ENCODE data around the gene SIPA1L2. TPM values are rescaled to one million over a fixed set of nuclear protein-coding genes. Genes with fewer than 3 reads are reported as not detected.
A peak's percentile ranks its signal among the peaks of the same experiment; 100 is the strongest.

SIPA1L2 gene
- total and polyA plus RNA-seq, 2 experiments from 2014 or later: 4.1 to 17.0 TPM

GRCh38 chr1:232627171-232627570 lies 2.8 kb downstream of the SIPA1L2 start:
- Mint-ChIP-seq H3K27me3 (ENCODE audit: insufficient read depth, low read depth, poor library complexity) (peaks cover 24% of the 10 kb centered on the region), H3K4me3 (no peak overlapping the region), H3K4me1 (peaks cover 66% of the 10 kb centered on the region), H3K27ac (no peak overlapping the region), H3K9me3 (no peaks in the 10 kb centered on the region), H3K36me3 (ENCODE audit: low read depth) (no peaks in the 10 kb centered on the region)
- peaks cover 32% of the 10 kb centered on the region for H3K4me1 ChIP-seq (ENCODE audit: insufficient read depth)
- no peak for TF ChIP-seq NANOG (IDR thresholded peaks at IDR 0.05; ENCODE audit: borderline replicate concordance)
- no peak for TF ChIP-seq ZNF462 (CRISPR knock-in tag; IDR thresholded peaks at IDR 0.05)
- TF ChIP-seq CTCF (conservative IDR thresholded peaks at IDR 0.05; ENCODE audit: low read depth in 2 of 2): no peak
- TF ChIP-seq JUNB (IDR thresholded peaks at IDR 0.05; ENCODE audit: unreplicated experiment): no peak
- TF ChIP-seq REST (IDR thresholded peaks at IDR 0.05; ENCODE audit: unreplicated experiment): no peak
- no peak for TF ChIP-seq EZH2 (IDR thresholded peaks at IDR 0.05; ENCODE audit: low read depth, unreplicated experiment)
- TF ChIP-seq CREB1 (CRISPR knock-in tag; IDR thresholded peaks at IDR 0.05; ENCODE audit: low read depth): no peak
- no peak for TF ChIP-seq STAT1 (IDR thresholded peaks at IDR 0.05; ENCODE audit: unreplicated experiment)
- TF ChIP-seq ZNF331 (CRISPR knock-in tag; IDR thresholded peaks at IDR 0.05; ENCODE audit: low read depth): no peak
- no peak for TF ChIP-seq POLR2AphosphoS5 (IDR thresholded peaks at IDR 0.05; ENCODE audit: low read depth)
- TF ChIP-seq EZH2phosphoT487 (IDR thresholded peaks at IDR 0.05; ENCODE audit: unreplicated experiment): no peak
- no peak for TF ChIP-seq ZNF114 (CRISPR knock-in tag; IDR thresholded peaks at IDR 0.05)
- no peak for TF ChIP-seq ETS1 (IDR thresholded peaks at IDR 0.05)
- no peak overlapping the region for H2AFZ ChIP-seq
- no peak overlapping the region for H3K27ac ChIP-seq (ENCODE audit: low read depth)
- ATAC-seq (no peak), DNase-seq (ENCODE audit: low spot score) (no peak)
- H4K20me1 ChIP-seq (replicated peaks; ENCODE audit: insufficient read depth): no peaks in the 10 kb centered on the region; the same call in 1 of the 2 replicates
- no peaks in the 10 kb centered on the region for H3K9me2 ChIP-seq (ENCODE audit: insufficient read depth)
- peak overlapping the region; percentile 8 for H3K4me2 ChIP-seq
- H3K36me3 ChIP-seq (ENCODE audit: insufficient read depth): no peaks in the 10 kb centered on the region
- no peak overlapping the region for H3K4me3 ChIP-seq
- H3F3A ChIP-seq (replicated peaks; ENCODE audit: low read depth): no peaks in the 10 kb centered on the region
- peaks cover 40% of the 10 kb centered on the region for H3K79me2 ChIP-seq (replicated peaks; ENCODE audit: insufficient read depth)
- peaks cover 32% of the 10 kb centered on the region for H3K27me3 ChIP-seq (ENCODE audit: insufficient read depth)

Measured in GM23338 (cell line).